ENCODE data around the gene CA5A. TPM values are rescaled to one million over a fixed set of nuclear protein-coding genes. Genes with fewer than 3 reads are reported as not detected.
"Not testable (repeated sequence)": the region's sequence is repeated elsewhere in the genome, so short reads cannot be mapped to it uniquely, and the experiment has no call there.

The CA5A gene
- total and polyA plus RNA-seq, 2 experiments from 2014 or later: 1.0 to 1.9 TPM

DNA sequence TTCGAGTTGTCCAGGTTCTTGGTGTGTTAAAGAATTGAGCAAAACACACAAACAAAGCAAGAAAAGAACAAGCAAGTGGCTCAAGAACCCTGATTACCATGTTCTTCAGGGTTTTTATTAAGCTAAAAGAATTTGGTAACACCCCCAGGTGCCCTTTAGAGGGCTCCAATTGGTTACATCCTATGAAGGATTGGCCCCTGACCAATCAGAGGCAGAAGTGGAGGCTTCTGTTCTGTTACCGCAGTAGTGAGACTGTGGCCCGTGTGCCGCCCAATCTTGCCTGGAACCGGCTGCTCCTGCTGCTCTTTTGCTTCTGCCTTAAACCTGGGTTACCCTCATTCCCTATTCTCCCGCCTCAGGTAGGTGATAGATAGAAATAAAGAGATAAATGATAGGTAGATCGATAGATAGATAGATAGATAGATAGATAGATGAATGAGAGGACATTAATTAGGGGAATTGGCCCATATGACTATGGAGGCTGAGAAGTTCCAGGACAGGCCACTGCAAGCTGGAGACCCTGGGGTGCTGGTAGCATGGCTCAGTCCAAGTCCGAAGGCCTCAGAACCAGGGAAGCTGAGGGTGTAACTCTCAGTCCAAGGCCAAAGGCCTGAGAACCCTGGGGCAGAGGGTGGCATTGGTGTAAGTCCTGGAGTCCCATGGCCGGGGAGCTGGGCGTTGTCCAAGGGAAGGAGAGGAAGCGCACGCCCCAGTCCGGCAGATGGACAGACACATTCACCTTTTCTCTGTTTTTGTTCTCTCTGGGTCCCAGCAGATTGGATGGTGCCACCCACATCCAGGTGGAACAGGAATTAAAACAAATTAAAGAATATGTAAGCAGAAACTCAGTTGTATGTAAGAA is 3.5 kb upstream of the CA5A start:
- Histone ChIP-seq H3K4me3 (no peak overlapping the region), H3K9me3 (ENCODE audit: low read depth) (no peaks in the 10 kb centered on the region), H3K9me2 (replicated peaks; ENCODE audit: insufficient read depth) (no peaks in the 10 kb centered on the region), H3K79me2 (no peaks in the 10 kb centered on the region), H2AFZ (no peak overlapping the region), H4K20me1 (ENCODE audit: insufficient read depth, poor library complexity, severe bottlenecking) (no peaks in the 10 kb centered on the region), H3K27me3 (no peaks in the 10 kb centered on the region), H3K36me3 (replicated peaks; ENCODE audit: insufficient read depth, low read depth) (no peaks in the 10 kb centered on the region), H3K27ac (no peak overlapping the region), H3K4me1 (ENCODE audit: insufficient read depth) (no peaks in the 10 kb centered on the region), H3K4me2 (no peak overlapping the region)
- TF ChIP-seq EZH2phosphoT487 (IDR thresholded peaks at IDR 0.05; ENCODE audit: low read depth, severe bottlenecking, unreplicated experiment) (no peak), EZH2 (IDR thresholded peaks at IDR 0.05; ENCODE audit: borderline replicate concordance) (no peak)
- TF ChIP-seq, protein P1, sequence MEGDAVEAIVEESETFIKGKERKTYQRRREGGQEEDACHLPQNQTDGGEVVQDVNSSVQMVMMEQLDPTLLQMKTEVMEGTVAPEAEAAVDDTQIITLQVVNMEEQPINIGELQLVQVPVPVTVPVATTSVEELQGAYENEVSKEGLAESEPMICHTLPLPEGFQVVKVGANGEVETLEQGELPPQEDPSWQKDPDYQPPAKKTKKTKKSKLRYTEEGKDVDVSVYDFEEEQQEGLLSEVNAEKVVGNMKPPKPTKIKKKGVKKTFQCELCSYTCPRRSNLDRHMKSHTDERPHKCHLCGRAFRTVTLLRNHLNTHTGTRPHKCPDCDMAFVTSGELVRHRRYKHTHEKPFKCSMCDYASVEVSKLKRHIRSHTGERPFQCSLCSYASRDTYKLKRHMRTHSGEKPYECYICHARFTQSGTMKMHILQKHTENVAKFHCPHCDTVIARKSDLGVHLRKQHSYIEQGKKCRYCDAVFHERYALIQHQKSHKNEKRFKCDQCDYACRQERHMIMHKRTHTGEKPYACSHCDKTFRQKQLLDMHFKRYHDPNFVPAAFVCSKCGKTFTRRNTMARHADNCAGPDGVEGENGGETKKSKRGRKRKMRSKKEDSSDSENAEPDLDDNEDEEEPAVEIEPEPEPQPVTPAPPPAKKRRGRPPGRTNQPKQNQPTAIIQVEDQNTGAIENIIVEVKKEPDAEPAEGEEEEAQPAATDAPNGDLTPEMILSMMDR (IDR thresholded peaks at IDR 0.05; ENCODE audit: poor library complexity): no peak
- 90% methylated on average over 13 of the region's 13 CpGs for WGBS (ENCODE audit: low lambda C conversion rate, missing lambda C conversion rate)
- DNase-seq (ENCODE audit: low spot score): no peak

GRCh38 chr16:87938412-87938949 is 2.2 kb upstream of the CA5A start:
- no peaks in the 10 kb centered on the region for H3K4me1 ChIP-seq (ENCODE audit: insufficient read depth)
- WGBS (ENCODE audit: low lambda C conversion rate, missing lambda C conversion rate): 96% methylated on average over 4 of the region's 4 CpGs
- TF ChIP-seq, protein P1 (IDR thresholded peaks at IDR 0.05; ENCODE audit: poor library complexity): no peak
- no peak for TF ChIP-seq EZH2phosphoT487 (IDR thresholded peaks at IDR 0.05; ENCODE audit: low read depth, severe bottlenecking, unreplicated experiment)
- no peak for TF ChIP-seq EZH2 (IDR thresholded peaks at IDR 0.05; ENCODE audit: borderline replicate concordance)

GRCh38 chr16:87937231-87937542 is 858 bp upstream of the CA5A start:
- not testable (repeated sequence) for H4K20me1 ChIP-seq (ENCODE audit: insufficient read depth, poor library complexity, severe bottlenecking); DNase-seq (ENCODE audit: low spot score); H3K4me3 ChIP-seq; H3K4me2 ChIP-seq; H3K27ac ChIP-seq; H3K4me1 ChIP-seq (ENCODE audit: insufficient read depth); H3K9me2 ChIP-seq (replicated peaks; ENCODE audit: insufficient read depth); H2AFZ ChIP-seq; H3K27me3 ChIP-seq; H3K79me2 ChIP-seq; H3K9me3 ChIP-seq (ENCODE audit: low read depth); H3K36me3 ChIP-seq (replicated peaks; ENCODE audit: insufficient read depth, low read depth)
- 94% methylated on average over 7 of the region's 7 CpGs for WGBS (ENCODE audit: low lambda C conversion rate, missing lambda C conversion rate)

More at GRCh38 chr16:87938412-87938949, 2.2 kb upstream of the CA5A start:
- Histone ChIP-seq H3K9me2 (replicated peaks; ENCODE audit: insufficient read depth) (no peaks in the 10 kb centered on the region), H3K27me3 (no peaks in the 10 kb centered on the region), H3K4me2 (no peak overlapping the region), H3K79me2 (no peaks in the 10 kb centered on the region), H2AFZ (no peak overlapping the region), H3K9me3 (ENCODE audit: low read depth) (no peaks in the 10 kb centered on the region), H4K20me1 (ENCODE audit: insufficient read depth, poor library complexity, severe bottlenecking) (no peaks in the 10 kb centered on the region), H3K27ac (no peak overlapping the region), H3K36me3 (replicated peaks; ENCODE audit: insufficient read depth, low read depth) (no peaks in the 10 kb centered on the region), H3K4me3 (no peak overlapping the region)
- no peak for DNase-seq (ENCODE audit: low spot score)

DNA sequence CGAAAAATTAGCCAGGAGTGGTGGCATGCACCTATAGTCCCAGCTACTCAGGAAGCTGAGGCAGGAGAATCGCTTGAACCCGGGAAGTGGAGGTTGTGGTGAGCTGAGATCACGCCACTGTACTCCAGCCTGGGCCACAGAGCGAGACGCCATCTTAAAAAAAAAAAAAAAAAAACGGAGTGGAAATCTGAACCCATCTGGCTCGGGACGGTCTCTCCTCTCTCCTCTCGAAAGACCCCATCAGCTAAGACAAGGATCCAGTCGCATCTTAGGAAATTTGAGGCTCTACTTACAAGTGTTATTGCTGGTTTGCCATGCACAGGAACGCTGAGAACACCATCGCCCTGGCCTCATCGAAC is 334 bp downstream of the CA5A start:
- H4K20me1 ChIP-seq (ENCODE audit: insufficient read depth, poor library complexity, severe bottlenecking); H3K4me3 ChIP-seq; DNase-seq (ENCODE audit: low spot score); H3K36me3 ChIP-seq (replicated peaks; ENCODE audit: insufficient read depth, low read depth); H3K79me2 ChIP-seq; H3K4me1 ChIP-seq (ENCODE audit: insufficient read depth); H3K4me2 ChIP-seq; H3K9me2 ChIP-seq (replicated peaks; ENCODE audit: insufficient read depth); H3K9me3 ChIP-seq (ENCODE audit: low read depth); H2AFZ ChIP-seq; H3K27me3 ChIP-seq; H3K27ac ChIP-seq: not testable (repeated sequence)
- 95% methylated on average over 14 of the region's 14 CpGs for WGBS (ENCODE audit: low lambda C conversion rate, missing lambda C conversion rate)

- not testable (repeated sequence) for H3K27ac ChIP-seq; H2AFZ ChIP-seq; H3K4me2 ChIP-seq; H3K9me2 ChIP-seq (replicated peaks; ENCODE audit: insufficient read depth); H3K9me3 ChIP-seq (ENCODE audit: low read depth); H4K20me1 ChIP-seq (ENCODE audit: insufficient read depth, poor library complexity, severe bottlenecking); H3K4me3 ChIP-seq; H3K27me3 ChIP-seq; H3K36me3 ChIP-seq (replicated peaks; ENCODE audit: insufficient read depth, low read depth); DNase-seq (ENCODE audit: low spot score); H3K79me2 ChIP-seq; H3K4me1 ChIP-seq (ENCODE audit: insufficient read depth)
- 92% methylated on average over 19 of the region's 19 CpGs for WGBS (ENCODE audit: low lambda C conversion rate, missing lambda C conversion rate)
These were observed 1.4 kb downstream of the CA5A start for GRCh38 chr16:87934752-87935425.
